Omental fat pad (tissue), 4 donors: Measurements from ENCODE around the gene ADAMTS13. TPM values are rescaled to one million over a fixed set of nuclear protein-coding genes. Genes with fewer than 3 reads are reported as not detected.
"Not testable (repeated sequence)": the region's sequence is repeated elsewhere in the genome, so short reads cannot be mapped to it uniquely, and the experiment has no call there.

Source experiments
- ATAC-seq: fragments of 150-250 bp; one replicate; pipeline ENCODE4 v1.9.1; 2016; ENCODE audit warnings: mild to moderate bottlenecking, moderate library complexity; ENCODE audit not compliant: low FRiP score
- DNase-seq: peaks from one replicate; pipeline ENCODE4 v3.0.0-alpha.2; 2019; ENCODE audit warnings: low spot score
- CTCF ChIP-seq, 3 donors: fragments of 450-650 bp; IDR thresholded peaks; one replicate each; pipeline ENCODE4 v1.5.1; 2016 to 2017; ENCODE audit warnings: antibody characterized with exemption in 3 of 3, mild to moderate bottlenecking in 3 of 3, moderate library complexity in 2 of 3
- total RNA-seq, 4 donors: library from RNA; depleted of rRNA; stranded (reverse); fragments of >200 nt; gene quantifications; one replicate each; pipeline ENCODE4 v1.1.0, GENCODE V29; 2016

The ADAMTS13 gene
- total RNA-seq, 4 donors from 2014 or later: 1.1 to 3.0 (median 1.2) TPM

- ATAC-seq (no peak), DNase-seq (no peak)
- TF ChIP-seq CTCF (IDR thresholded peaks at IDR 0.05): no peak
Measured at GRCh38 chr9:133443248-133443647, 21.1 kb downstream of the ADAMTS13 start.

- no peak for TF ChIP-seq CTCF (IDR thresholded peaks at IDR 0.05)
- DNase-seq: no peak
- no peak for ATAC-seq
Measured at GRCh38 chr9:133443982-133444381, 21.8 kb downstream of the ADAMTS13 start.

DNA sequence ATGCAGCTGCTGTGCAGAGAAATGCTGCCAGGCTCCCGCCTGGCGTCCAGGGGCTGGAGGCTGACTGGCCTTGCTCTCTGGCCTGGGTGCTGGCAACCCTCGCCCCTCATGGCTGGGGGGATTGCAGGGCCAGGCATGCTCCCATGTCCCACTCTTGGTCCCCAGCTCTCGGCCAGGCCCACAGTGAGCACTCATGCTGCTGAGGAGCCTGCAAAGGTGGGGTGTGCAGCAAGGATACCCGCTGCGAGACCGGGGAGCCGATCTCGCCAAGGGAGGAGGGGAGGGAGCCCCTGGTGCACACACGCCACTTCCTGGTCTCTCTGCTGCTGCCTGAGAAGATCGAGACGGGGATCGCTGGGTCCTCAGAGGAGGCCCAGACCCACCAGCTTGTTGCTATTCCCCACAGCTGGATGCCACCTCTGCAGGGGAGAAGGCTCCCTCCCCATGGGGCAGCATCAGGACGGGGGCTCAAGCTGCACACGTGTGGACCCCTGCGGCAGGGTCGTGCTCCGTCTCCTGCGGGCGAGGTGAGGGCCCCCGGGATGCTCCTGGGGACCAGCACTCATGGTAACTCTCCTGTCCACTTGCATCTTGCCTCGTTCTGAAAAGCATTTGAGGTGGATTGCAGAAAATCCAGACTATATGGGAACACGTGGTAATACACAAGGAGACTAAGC is 23.3 kb downstream of the ADAMTS13 start:
- ATAC-seq: no peak
- no peak for TF ChIP-seq CTCF (IDR thresholded peaks at IDR 0.05)
- no peak for DNase-seq

GRCh38 chr9:133448487-133448972 is 26.4 kb downstream of the ADAMTS13 start:
- no peak for TF ChIP-seq CTCF (IDR thresholded peaks at IDR 0.05)
- no peak for DNase-seq
- no peak for ATAC-seq

- TF ChIP-seq CTCF (IDR thresholded peaks at IDR 0.05): no peak
- peak; percentile 68 for ATAC-seq
- no peak for DNase-seq
Measured at GRCh38 chr9:133449760-133450159, 27.6 kb downstream of the ADAMTS13 start.

- ATAC-seq, DNase-seq: not testable (repeated sequence)
Measured at GRCh38 chr9:133451865-133452264, 29.7 kb downstream of the ADAMTS13 start.

- ATAC-seq: no peak
- DNase-seq: no peak
- TF ChIP-seq CTCF (IDR thresholded peaks at IDR 0.05): no peak
Measured at GRCh38 chr9:133452562-133452961, 30.4 kb downstream of the ADAMTS13 start.
